ENCODE data around the gene SPATA17. TPM values are rescaled to one million over a fixed set of nuclear protein-coding genes. Genes with fewer than 3 reads are reported as not detected.

Gene SPATA17
- total and polyA plus RNA-seq, 2 of the 13 experiments (the other 11 are each of a cell fraction or from before 2014, with no cell fraction given): 0.48 to 1.7 TPM

DNA sequence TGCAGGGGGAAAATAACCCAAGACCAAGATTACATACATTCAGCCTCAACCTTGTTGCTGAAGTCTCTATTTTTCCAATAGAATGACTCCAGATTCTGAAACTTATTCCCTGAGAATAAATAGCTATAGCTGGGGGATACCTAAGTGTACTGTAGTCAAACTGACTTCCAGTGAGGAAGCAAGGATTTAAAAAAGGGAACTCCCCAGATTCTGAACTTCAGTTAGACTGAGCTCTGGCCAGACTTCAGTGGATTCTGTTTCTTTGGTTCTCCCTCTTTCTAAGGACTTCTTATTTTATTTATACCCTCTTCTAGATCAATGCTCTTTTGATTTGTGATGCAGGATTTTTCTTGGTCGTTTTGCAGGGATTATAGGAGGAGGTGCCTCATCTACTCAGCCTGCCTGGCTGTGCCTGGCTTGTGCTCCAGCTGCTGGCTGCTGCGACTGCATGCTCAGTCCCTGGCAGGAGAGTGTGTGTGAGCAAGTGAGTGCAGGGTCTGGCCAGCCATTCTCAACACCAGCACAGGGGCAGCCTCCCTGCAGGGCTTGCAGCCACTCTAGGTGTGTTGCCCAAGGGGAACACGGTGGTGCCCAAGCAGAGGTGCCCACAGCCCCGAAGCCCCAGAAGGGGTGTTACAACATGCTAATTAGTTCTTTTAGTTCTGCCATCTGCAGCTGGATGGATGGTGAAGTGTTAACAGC lies 43.0 kb downstream of the SPATA17 start:
- no TSS peak for BruUV-seq (replicated peaks)
- intact Hi-C loops (cut with micrococcal nuclease; ENCODE audit: unreplicated experiment): no loop called here
- ChIA-PET CTCF (ENCODE audit: low intra/inter-chr PET ratio, low total read pairs) (no interaction called here), POLR2A (no interaction called here)
- no peaks in the 10 kb centered on the region for H3K79me2 ChIP-seq (ENCODE audit: insufficient read depth, low read length)
- 30% methylated on average over 3 of the region's 4 CpGs for WGBS (ENCODE audit: low lambda C conversion rate)
- in situ Hi-C loops (cut with HindIII; ENCODE audit: extremely low pct_ligation_motif_present, low pct_unique_long_range_greater_than_20kb): no loop called here
- no peak for TF ChIP-seq ZNF496 (CRISPR knock-in tag; IDR thresholded peaks at IDR 0.05; ENCODE audit: insufficient replicate concordance)
- TF ChIP-seq ZNF251 (CRISPR knock-in tag; IDR thresholded peaks at IDR 0.05): no peak
- no peak for TF ChIP-seq KLF16 (CRISPR knock-in tag; IDR thresholded peaks at IDR 0.05)
- TF ChIP-seq NFIC (IDR thresholded peaks at IDR 0.05; ENCODE audit: low read length): no peak
- no peak for TF ChIP-seq CCAR2 (optimal IDR thresholded peaks at IDR 0.05; ENCODE audit: low read depth, low read length)
- no peak for TF ChIP-seq TCF7L2 (IDR thresholded peaks at IDR 0.05; ENCODE audit: low read depth, low read length)
- TF ChIP-seq MEF2D (CRISPR knock-in tag; IDR thresholded peaks at IDR 0.05): no peak
- no peak for TF ChIP-seq CBX1 (IDR thresholded peaks at IDR 0.05; ENCODE audit: low read depth)
- no peaks in the 10 kb centered on the region for H3K9me3 ChIP-seq (ENCODE audit: low read length)
- H3K36me3 ChIP-seq (replicated peaks in 1 of 2; ENCODE audit: control insufficient read depth in 1 of 2, insufficient read depth in 2 of 2, low read length in 2 of 2): no peaks in the 10 kb centered on the region
- H2AFZ ChIP-seq (ENCODE audit: low read length): no peak overlapping the region
- ATAC-seq (no peak), DNase-seq (ENCODE audit: low spot score) (no peak), FAIRE-seq (no peak)
- no peaks in the 10 kb centered on the region for H4K20me1 ChIP-seq (ENCODE audit: insufficient read depth, low read length)
- H3K9ac ChIP-seq (ENCODE audit: insufficient read depth, low read depth, low read length): no peak overlapping the region
- no peak overlapping the region for H3K4me3 ChIP-seq (replicated peaks in 1 of 3; ENCODE audit: insufficient read depth in 1 of 3, low read depth in 2 of 3, low read length in 3 of 3)
- no peak overlapping the region for H3K27ac ChIP-seq (ENCODE audit: extremely low read length, insufficient read depth, low read length)
- no peak overlapping the region for H3K4me2 ChIP-seq (ENCODE audit: low read depth, low read length)
- H3K27me3 ChIP-seq (ENCODE audit: control insufficient read depth in 1 of 2, insufficient read depth in 2 of 2, low read length in 2 of 2): no peaks in the 10 kb centered on the region
- no peaks in the 10 kb centered on the region for H3K4me1 ChIP-seq (ENCODE audit: insufficient read depth, low read length)

DNA sequence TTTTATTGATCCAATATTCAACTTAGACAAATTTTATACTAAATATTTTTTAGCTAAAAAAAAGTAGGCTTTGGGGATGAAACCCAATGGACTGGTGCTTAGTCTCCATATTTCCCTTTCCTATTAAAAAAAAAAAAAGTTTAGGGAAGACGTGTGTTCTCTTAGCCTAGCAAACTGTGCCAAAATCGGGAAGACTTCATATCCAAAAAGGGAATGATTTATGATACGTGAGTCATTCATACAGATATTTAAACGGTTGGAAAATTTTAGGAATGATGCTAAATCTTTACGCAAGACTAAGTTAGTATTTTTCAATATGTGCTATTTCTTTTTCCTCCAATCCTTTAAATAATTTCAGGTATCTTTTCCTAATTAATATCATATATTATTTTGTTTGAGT lies 50.7 kb downstream of the SPATA17 start:
- DNase-seq (ENCODE audit: low spot score) (no peak), FAIRE-seq (no peak), ATAC-seq (no peak)
- in situ Hi-C loops (cut with HindIII; ENCODE audit: extremely low pct_ligation_motif_present, low pct_unique_long_range_greater_than_20kb) (no loop called here), intact Hi-C loops (cut with micrococcal nuclease; ENCODE audit: unreplicated experiment) (no loop called here)
- ChIA-PET POLR2A (no interaction called here), CTCF (ENCODE audit: low intra/inter-chr PET ratio, low total read pairs) (no interaction called here)
- no peak overlapping the region for H3K9ac ChIP-seq (ENCODE audit: insufficient read depth, low read depth, low read length)
- no peaks in the 10 kb centered on the region for H3K79me2 ChIP-seq (ENCODE audit: insufficient read depth, low read length)
- H3K4me2 ChIP-seq (ENCODE audit: low read depth, low read length): no peak overlapping the region
- WGBS (ENCODE audit: low lambda C conversion rate): 15% methylated on average over 5 of the region's 5 CpGs
- H3K27me3 ChIP-seq (ENCODE audit: control insufficient read depth in 1 of 2, insufficient read depth in 2 of 2, low read length in 2 of 2): no peaks in the 10 kb centered on the region
- no peak overlapping the region for H2AFZ ChIP-seq (ENCODE audit: low read length)
- H3K4me1 ChIP-seq (ENCODE audit: insufficient read depth, low read length): no peaks in the 10 kb centered on the region
- no TSS peak for BruUV-seq (replicated peaks)
- H3K27ac ChIP-seq (ENCODE audit: extremely low read length, insufficient read depth, low read length): no peak overlapping the region
- H3K9me3 ChIP-seq (ENCODE audit: low read length): no peaks in the 10 kb centered on the region
- H3K4me3 ChIP-seq (replicated peaks in 1 of 3; ENCODE audit: insufficient read depth in 1 of 3, low read depth in 2 of 3, low read length in 3 of 3): no peak overlapping the region
- H3K36me3 ChIP-seq (replicated peaks in 1 of 2; ENCODE audit: control insufficient read depth in 1 of 2, insufficient read depth in 2 of 2, low read length in 2 of 2): no peaks in the 10 kb centered on the region
- H4K20me1 ChIP-seq (ENCODE audit: insufficient read depth, low read length): no peaks in the 10 kb centered on the region
- TF ChIP-seq, protein P1, sequence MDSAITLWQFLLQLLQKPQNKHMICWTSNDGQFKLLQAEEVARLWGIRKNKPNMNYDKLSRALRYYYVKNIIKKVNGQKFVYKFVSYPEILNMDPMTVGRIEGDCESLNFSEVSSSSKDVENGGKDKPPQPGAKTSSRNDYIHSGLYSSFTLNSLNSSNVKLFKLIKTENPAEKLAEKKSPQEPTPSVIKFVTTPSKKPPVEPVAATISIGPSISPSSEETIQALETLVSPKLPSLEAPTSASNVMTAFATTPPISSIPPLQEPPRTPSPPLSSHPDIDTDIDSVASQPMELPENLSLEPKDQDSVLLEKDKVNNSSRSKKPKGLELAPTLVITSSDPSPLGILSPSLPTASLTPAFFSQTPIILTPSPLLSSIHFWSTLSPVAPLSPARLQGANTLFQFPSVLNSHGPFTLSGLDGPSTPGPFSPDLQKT (CRISPR knock-in tag; IDR thresholded peaks at IDR 0.05; ENCODE audit: borderline replicate concordance): no peak
- TF ChIP-seq, protein P2, sequence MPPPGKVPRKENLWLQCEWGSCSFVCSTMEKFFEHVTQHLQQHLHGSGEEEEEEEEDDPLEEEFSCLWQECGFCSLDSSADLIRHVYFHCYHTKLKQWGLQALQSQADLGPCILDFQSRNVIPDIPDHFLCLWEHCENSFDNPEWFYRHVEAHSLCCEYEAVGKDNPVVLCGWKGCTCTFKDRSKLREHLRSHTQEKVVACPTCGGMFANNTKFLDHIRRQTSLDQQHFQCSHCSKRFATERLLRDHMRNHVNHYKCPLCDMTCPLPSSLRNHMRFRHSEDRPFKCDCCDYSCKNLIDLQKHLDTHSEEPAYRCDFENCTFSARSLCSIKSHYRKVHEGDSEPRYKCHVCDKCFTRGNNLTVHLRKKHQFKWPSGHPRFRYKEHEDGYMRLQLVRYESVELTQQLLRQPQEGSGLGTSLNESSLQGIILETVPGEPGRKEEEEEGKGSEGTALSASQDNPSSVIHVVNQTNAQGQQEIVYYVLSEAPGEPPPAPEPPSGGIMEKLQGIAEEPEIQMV (CRISPR knock-in tag; IDR thresholded peaks at IDR 0.05; ENCODE audit: low read depth): no peak
- no peak for TF ChIP-seq ZNF496 (CRISPR knock-in tag; IDR thresholded peaks at IDR 0.05; ENCODE audit: insufficient replicate concordance)
- TF ChIP-seq HDAC1 (CRISPR knock-in tag; IDR thresholded peaks at IDR 0.05): no peak
- no peak for TF ChIP-seq NONO (IDR thresholded peaks at IDR 0.05)
- no peak for TF ChIP-seq NONO (CRISPR knock-in tag; conservative IDR thresholded peaks at IDR 0.05)
- no peak for TF ChIP-seq SUZ12 (IDR thresholded peaks at IDR 0.05; ENCODE audit: low read depth, low read length)
- TF ChIP-seq, protein P3, sequence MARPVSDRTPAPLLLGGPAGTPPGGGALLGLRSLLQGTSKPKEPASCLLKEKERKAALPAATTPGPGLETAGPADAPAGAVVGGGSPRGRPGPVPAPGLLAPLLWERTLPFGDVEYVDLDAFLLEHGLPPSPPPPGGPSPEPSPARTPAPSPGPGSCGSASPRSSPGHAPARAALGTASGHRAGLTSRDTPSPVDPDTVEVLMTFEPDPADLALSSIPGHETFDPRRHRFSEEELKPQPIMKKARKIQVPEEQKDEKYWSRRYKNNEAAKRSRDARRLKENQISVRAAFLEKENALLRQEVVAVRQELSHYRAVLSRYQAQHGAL (CRISPR knock-in tag; IDR thresholded peaks at IDR 0.05; ENCODE audit: not compliant biosample characterization): no peak
- no peak for TF ChIP-seq CEBPB (IDR thresholded peaks at IDR 0.05; ENCODE audit: borderline replicate concordance, low read depth, low read length)
- no peak for TF ChIP-seq GATAD1 (CRISPR knock-in tag; IDR thresholded peaks at IDR 0.05)

Data from HepG2 (cell line).